Esophagus squamous epithelium (tissue), 4 donors: ENCODE data around the gene SIGMAR1.

ENCODE experiments used
- CTCF ChIP-seq, 6 experiments: fragments of 450-650 bp in 4 of 6; fragments of 200-600 bp in 2 of 6; sonication (generic) in 2 of 6; IDR thresholded peaks; one replicate each; pipeline ENCODE4 v1.5.1; 2016 to 2019; ENCODE audit warnings: antibody characterized with exemption in 6 of 6, mild to moderate bottlenecking in 4 of 6, moderate library complexity in 4 of 6
- POLR2A ChIP-seq, 4 donors: fragments of 450-650 bp; IDR thresholded peaks; one replicate each; pipeline ENCODE4 v1.6.1; 2017; ENCODE audit warnings: antibody characterized with exemption in 4 of 4, mild to moderate bottlenecking in 4 of 4, moderate library complexity in 3 of 4

GRCh38 chr9:34656992-34657391 is 19.4 kb upstream of the SIGMAR1 start:
- no peak for TF ChIP-seq CTCF (IDR thresholded peaks at IDR 0.05)
- no peak for TF ChIP-seq POLR2A (IDR thresholded peaks at IDR 0.05)
